CD4-positive, alpha-beta T cell treated with Interleukin-4 for 4 hours (primary cell): Measurements from ENCODE around the gene TMTC4.
A peak's percentile ranks its signal among the peaks of the same experiment; 100 is the strongest.
"Not testable (repeated sequence)": the region's sequence is repeated elsewhere in the genome, so short reads cannot be mapped to it uniquely, and the experiment has no call there.

Source experiments
- DNase-seq: peaks from one replicate; pipeline ENCODE4 v3.0.0-alpha.2; 2020

TMTC4 gene

GRCh38 chr13:100620792-100621191 lies 53.8 kb downstream of the TMTC4 start:
- DNase-seq, result no peak

GRCh38 chr13:100619940-100620339 lies 54.7 kb downstream of the TMTC4 start:
- DNase-seq, result no peak

- DNase-seq, result not testable (repeated sequence)
These were observed 55.7 kb downstream of the TMTC4 start for GRCh38 chr13:100618897-100619296.

- no peak for DNase-seq
These were observed 61.6 kb downstream of the TMTC4 start for GRCh38 chr13:100613031-100613430.

- DNase-seq, result peak; percentile 36
These were observed 62.7 kb downstream of the TMTC4 start for GRCh38 chr13:100611678-100612492.

- no peak for DNase-seq
These were observed 63.9 kb downstream of the TMTC4 start for GRCh38 chr13:100610391-100611347.

- peak; percentile 47 for DNase-seq
These were observed 65.7 kb downstream of the TMTC4 start for GRCh38 chr13:100608906-100609305.

GRCh38 chr13:100608489-100608888 lies 66.1 kb downstream of the TMTC4 start:
- DNase-seq, result no peak

- DNase-seq, result no peak
These were observed 69.5 kb downstream of the TMTC4 start for GRCh38 chr13:100604918-100605710.

- no peak for DNase-seq
These were observed 72.0 kb downstream of the TMTC4 start for GRCh38 chr13:100602493-100603111.

- DNase-seq, result no peak
These were observed 72.9 kb downstream of the TMTC4 start for GRCh38 chr13:100601716-100602115.

GRCh38 chr13:100600915-100601314 lies 73.7 kb downstream of the TMTC4 start:
- DNase-seq, result no peak

- DNase-seq, result no peak
These were observed 74.1 kb downstream of the TMTC4 start for GRCh38 chr13:100600461-100600860.

- no peak for DNase-seq
These were observed 77.3 kb downstream of the TMTC4 start for GRCh38 chr13:100597253-100597652.

- DNase-seq, result no peak
These were observed 78.1 kb downstream of the TMTC4 start for GRCh38 chr13:100596516-100596915.

- no peak for DNase-seq
These were observed 79.9 kb downstream of the TMTC4 start for GRCh38 chr13:100594731-100595130.

- DNase-seq, result no peak
These were observed 80.3 kb downstream of the TMTC4 start for GRCh38 chr13:100594255-100594654.

- DNase-seq, result no peak
These were observed 85.3 kb downstream of the TMTC4 start for GRCh38 chr13:100589178-100589725.

- peak; percentile 82 for DNase-seq
These were observed 86.0 kb downstream of the TMTC4 start, which contains the start of gene GGACT for GRCh38 chr13:100588331-100589177. TSS of gene GGACT (minus strand) at chr13:100588789. CDS start at chr13:100532591, 56,198 bp downstream.

GRCh38 chr13:100584896-100585295 lies 89.7 kb downstream of the TMTC4 start:
- peak; percentile 30 for DNase-seq

- no peak for DNase-seq
These were observed 93.1 kb downstream of the TMTC4 start for GRCh38 chr13:100581504-100581903.
